GM23338 (cell line): ENCODE measurements around the gene KRTAP20-4. TPM values are rescaled to one million over a fixed set of nuclear protein-coding genes. Genes with fewer than 3 reads are reported as not detected.
A peak's percentile ranks its signal among the peaks of the same experiment; 100 is the strongest.

Experiments used
- ATAC-seq: fragments of 200-7000 bp; cut with Tn5 transposase; 3 replicates; pipeline ENCODE4 v1.9.1; 2020
- DNase-seq: peaks from one replicate; pipeline ENCODE4 v3.0.0-alpha.2; 2015; ENCODE audit warnings: low spot score
- H2AFZ ChIP-seq: fragments of 200-600 bp; sonication (generic); 2 replicates; pipeline ENCODE4 v1.8.0; 2016; ENCODE audit warnings: antibody characterized with exemption, mild to moderate bottlenecking, moderate library complexity
- H3F3A ChIP-seq: fragments of 200-600 bp; sonication (generic); replicated peaks from 2 replicates; pipeline ENCODE4 v1.8.0; 2017; ENCODE audit warnings: antibody characterized with exemption, mixed run types, low read depth
- H3K27ac ChIP-seq: fragments of 200-600 bp; sonication (generic); 2 replicates; pipeline ENCODE4 v1.6.1; 2016; ENCODE audit warnings: low read depth
- H3K27me3 ChIP-seq: fragments of 200-600 bp; sonication (generic); 2 replicates; pipeline ENCODE4 v1.8.0; 2016; ENCODE audit warnings: mild to moderate bottlenecking, mixed run types, moderate library complexity; ENCODE audit not compliant: insufficient read depth
- H3K36me3 ChIP-seq: fragments of 200-600 bp; sonication (generic); 2 replicates; pipeline ENCODE4 v1.8.0; 2016; ENCODE audit warnings: mild to moderate bottlenecking; ENCODE audit not compliant: insufficient read depth
- H3K4me1 ChIP-seq: fragments of 200-600 bp; sonication (generic); 2 replicates; pipeline ENCODE4 v1.8.0; 2016; ENCODE audit warnings: mild to moderate bottlenecking, moderate library complexity; ENCODE audit not compliant: insufficient read depth
- H3K4me2 ChIP-seq: fragments of 200-600 bp; sonication (generic); 2 replicates; pipeline ENCODE4 v1.7.1; 2017; ENCODE audit warnings: mixed run types
- H3K4me3 ChIP-seq: fragments of 200-600 bp; sonication (generic); 2 replicates; pipeline ENCODE4 v1.6.1; 2016; ENCODE audit warnings: mixed run types
- H3K79me2 ChIP-seq: fragments of 200-600 bp; sonication (generic); replicated peaks from 2 replicates; pipeline ENCODE4 v1.8.0; 2017; ENCODE audit warnings: mild to moderate bottlenecking; ENCODE audit not compliant: insufficient read depth
- H3K9me2 ChIP-seq: fragments of 200-600 bp; sonication (generic); 2 replicates; pipeline ENCODE4 v1.8.0; 2017; ENCODE audit not compliant: insufficient read depth
- H4K20me1 ChIP-seq: fragments of 200-600 bp; sonication (generic); replicated peaks from 2 replicates; pipeline ENCODE4 v1.8.0; 2017; ENCODE audit warnings: mild to moderate bottlenecking; ENCODE audit not compliant: insufficient read depth
- H3K27ac Mint-ChIP-seq: 2 replicates; pipeline ENCODE4 v1.8.0; 2020; ENCODE audit warnings: inconsistent platforms, mild to moderate bottlenecking, moderate library complexity, mixed read lengths
- H3K27me3 Mint-ChIP-seq: 3 replicates; pipeline ENCODE4 v1.8.0; 2022; ENCODE audit warnings: low read depth, mild to moderate bottlenecking, moderate library complexity, mixed read lengths, inconsistent platforms; ENCODE audit not compliant: insufficient read depth, poor library complexity
- H3K36me3 Mint-ChIP-seq: 3 replicates; pipeline ENCODE4 v1.8.0; 2021; ENCODE audit warnings: low read depth, mild to moderate bottlenecking, inconsistent platforms, moderate library complexity, mixed read lengths
- H3K4me1 Mint-ChIP-seq: 3 replicates; pipeline ENCODE4 v1.8.0; 2020; ENCODE audit warnings: mild to moderate bottlenecking, inconsistent platforms, mixed read lengths
- H3K4me3 Mint-ChIP-seq: 3 replicates; pipeline ENCODE4 v1.8.0; 2021; ENCODE audit warnings: moderate library complexity, mild to moderate bottlenecking, inconsistent platforms, mixed read lengths
- H3K9me3 Mint-ChIP-seq: 3 replicates; pipeline ENCODE4 v1.8.0; 2020; ENCODE audit warnings: moderate library complexity, mild to moderate bottlenecking, inconsistent platforms, mixed read lengths
- CTCF ChIP-seq, 2 experiments: fragments of 200-600 bp in 1 of 2; sonication (generic) in 1 of 2; conservative IDR thresholded peaks; 2 replicates each; pipeline versions ENCODE4 v1.5.1 to v1.6.1; 2016 to 2017; ENCODE audit warnings: antibody characterized with exemption in 2 of 2, low read depth in 2 of 2, mild to moderate bottlenecking in 2 of 2, moderate library complexity in 1 of 2
- ETS1 ChIP-seq: IDR thresholded peaks from 2 replicates; pipeline ENCODE4 v1.6.1; 2016; ENCODE audit warnings: antibody characterized with exemption
- EZH2phosphoT487 ChIP-seq: fragments of 200-600 bp; sonication (generic); IDR thresholded peaks from one replicate; pipeline ENCODE4 v1.8.1; 2018; ENCODE audit warnings: antibody characterized with exemption; ENCODE audit not compliant: unreplicated experiment
- JUNB ChIP-seq: IDR thresholded peaks from one replicate; pipeline ENCODE4 v1.6.1; 2016; ENCODE audit warnings: antibody characterized with exemption; ENCODE audit not compliant: unreplicated experiment
- REST ChIP-seq: IDR thresholded peaks from one replicate; pipeline ENCODE4 v1.6.1; 2018; ENCODE audit warnings: antibody characterized with exemption; ENCODE audit not compliant: unreplicated experiment
- polyA plus RNA-seq: library from polyadenylated mRNA; unstranded; fragments of >200 nt; fragmentation: Nextera tagmentation; extraction: Ambion mirVana; gene quantifications from 2 replicates; pipeline ENCODE4 v1.2.1, GENCODE V29; 2016
- total RNA-seq: library from RNA; depleted of rRNA; stranded (reverse); fragments of >200 nt; shearing (Covaris generic); gene quantifications from 2 replicates; pipeline ENCODE4 v1.2.3, GENCODE V29; 2014

The KRTAP20-4 gene
- total and polyA plus RNA-seq, 2 experiments from 2014 or later = not detected

GRCh38 chr21:30577766-30578165 lies 42.7 kb upstream of the KRTAP20-4 start:
- H3K4me3 ChIP-seq = no peak overlapping the region
- ATAC-seq = no peak
- H3F3A ChIP-seq = no peaks in the 10 kb centered on the region
- H2AFZ ChIP-seq = no peak overlapping the region
- H3K27ac Mint-ChIP-seq = no peak overlapping the region
- H3K36me3 ChIP-seq = no peaks in the 10 kb centered on the region
- no peak for DNase-seq
- no peaks in the 10 kb centered on the region for H4K20me1 ChIP-seq
- no peaks in the 10 kb centered on the region for H3K4me1 ChIP-seq
- peaks cover 5% of the 10 kb centered on the region; the same call in 1 of the 2 replicates for H3K9me2 ChIP-seq
- no peak overlapping the region for H3K4me3 Mint-ChIP-seq
- H3K4me1 Mint-ChIP-seq = no peaks in the 10 kb centered on the region
- H3K9me3 Mint-ChIP-seq = no peaks in the 10 kb centered on the region
- no peaks in the 10 kb centered on the region for H3K27me3 Mint-ChIP-seq
- H3K36me3 Mint-ChIP-seq = no peaks in the 10 kb centered on the region
- H3K27me3 ChIP-seq = no peaks in the 10 kb centered on the region
- no peak overlapping the region for H3K27ac ChIP-seq
- no peak overlapping the region for H3K4me2 ChIP-seq
- H3K79me2 ChIP-seq = no peaks in the 10 kb centered on the region
- TF ChIP-seq EZH2phosphoT487 (no peak), ETS1 (no peak), JUNB (no peak), CTCF (conservative IDR thresholded peaks at IDR 0.05; ENCODE audit: low read depth in 2 of 2) (no peak), REST (no peak)

- Histone ChIP-seq H3K79me2 (no peaks in the 10 kb centered on the region), H3K27me3 (no peaks in the 10 kb centered on the region), H3K9me2 (peaks cover 5% of the 10 kb centered on the region; the same call in 1 of the 2 replicates), H3F3A (no peaks in the 10 kb centered on the region), H3K4me3 (no peak overlapping the region), H3K4me2 (no peak overlapping the region), H3K36me3 (no peaks in the 10 kb centered on the region), H2AFZ (0 out of 2 replicates have a peak overlapping the region, but pooled peaks have one; percentile 3), H3K27ac (no peak overlapping the region), H4K20me1 (no peaks in the 10 kb centered on the region), H3K4me1 (no peaks in the 10 kb centered on the region)
- Mint-ChIP-seq H3K4me1 (no peaks in the 10 kb centered on the region), H3K36me3 (no peaks in the 10 kb centered on the region), H3K4me3 (no peak overlapping the region), H3K27me3 (no peaks in the 10 kb centered on the region), H3K27ac (no peak overlapping the region), H3K9me3 (no peaks in the 10 kb centered on the region)
- ATAC-seq (no peak), DNase-seq (peak; percentile 15)
- TF ChIP-seq REST = no peak
- no peak for TF ChIP-seq EZH2phosphoT487
Measured at GRCh38 chr21:30579346-30579745, 41.1 kb upstream of the KRTAP20-4 start.
